Stimulated activated naive CD8-positive, alpha-beta T cell treated with anti-CD3 and anti-CD28 coated beads, Interleukin-15, Interleukin-2, amounts not matched to agents 100 U/mL and 50 U/mL, for 24 hours (primary cell): Measurements from ENCODE around the gene ATRN.

Source experiments
- ATAC-seq: fragments of 150-1000 bp; cut with Tn5 transposase; one replicate; pipeline ENCODE4 v1.10.0; 2021
- DNase-seq: peaks from one replicate; pipeline ENCODE4 v3.0.0; 2021

ATRN gene

DNA sequence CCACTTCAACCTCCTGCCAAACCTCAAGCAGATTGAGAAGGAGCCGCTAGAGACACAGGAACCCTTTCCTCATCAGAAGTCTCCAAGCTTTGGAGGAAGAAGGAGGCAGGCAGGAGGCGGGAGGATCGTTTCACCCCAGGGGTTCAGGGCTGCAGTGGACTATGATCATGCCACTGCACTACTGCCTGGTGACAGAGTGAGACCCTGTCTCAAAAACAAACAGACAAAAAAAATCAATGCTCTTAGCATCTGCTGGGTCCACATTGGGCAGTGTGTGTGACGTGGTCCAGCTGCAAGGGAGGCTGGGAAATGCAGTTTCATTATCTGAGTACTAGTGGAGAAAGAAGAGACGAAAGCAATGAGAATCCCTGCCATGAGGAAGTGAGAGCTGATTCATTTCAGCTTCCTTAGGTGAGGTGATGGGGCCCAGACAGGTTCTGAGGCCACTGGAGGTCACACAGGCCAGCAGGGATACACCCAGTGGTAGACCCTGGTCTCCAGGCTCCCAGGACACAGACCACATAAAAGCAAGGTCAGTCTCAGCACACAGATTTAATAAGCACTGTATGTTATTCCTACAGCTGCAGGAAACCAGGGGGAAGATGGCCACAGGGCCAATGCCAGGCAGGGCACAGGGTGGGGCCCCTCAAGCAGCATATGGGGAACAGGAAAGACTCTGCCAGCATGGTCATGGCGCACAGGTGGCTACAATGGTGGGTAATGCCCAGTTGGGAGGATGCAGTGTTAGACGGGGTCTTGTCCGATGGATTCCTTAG is 188.1 kb downstream of the ATRN start:
- no peak for DNase-seq
- ATAC-seq: peak; percentile 15

DNA sequence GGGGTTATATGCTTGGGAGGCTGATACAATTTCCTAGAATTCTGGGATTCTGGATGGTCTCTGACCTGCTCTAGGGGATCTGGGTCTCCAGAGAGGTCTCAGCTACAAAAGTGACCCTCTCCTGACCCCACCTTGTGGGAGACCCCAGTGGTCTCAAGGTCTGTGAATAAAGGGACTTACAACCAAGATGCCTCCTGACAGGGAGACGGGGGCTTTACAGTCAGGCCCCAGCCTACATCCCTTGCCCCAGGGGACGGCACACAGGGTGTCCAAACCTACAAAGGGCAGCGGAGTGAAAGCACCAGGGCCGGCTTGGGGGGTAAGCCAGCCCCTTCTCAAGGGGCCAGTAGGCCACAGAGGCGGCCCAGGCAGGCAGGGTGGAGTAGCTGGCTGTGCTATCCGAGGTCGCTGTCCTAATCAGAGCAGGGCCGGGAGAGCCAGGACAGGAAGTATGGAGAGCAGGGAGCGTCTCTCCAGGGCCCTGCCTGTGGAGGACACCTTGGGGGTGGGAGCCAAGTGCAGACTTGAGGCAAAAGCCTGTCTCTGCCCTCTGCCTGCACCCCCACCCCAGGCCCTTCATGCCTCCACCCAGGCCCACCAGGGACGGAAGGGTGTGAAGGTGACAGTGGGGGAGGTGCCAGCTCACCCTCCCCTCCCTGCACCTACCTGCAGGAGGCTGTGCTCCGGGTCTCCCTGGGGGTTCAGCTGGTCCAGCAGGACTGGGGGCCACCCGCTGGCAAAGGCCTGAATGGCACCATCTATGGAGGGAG is 188.9 kb downstream of the ATRN start:
- DNase-seq (no peak), ATAC-seq (no peak)

DNA sequence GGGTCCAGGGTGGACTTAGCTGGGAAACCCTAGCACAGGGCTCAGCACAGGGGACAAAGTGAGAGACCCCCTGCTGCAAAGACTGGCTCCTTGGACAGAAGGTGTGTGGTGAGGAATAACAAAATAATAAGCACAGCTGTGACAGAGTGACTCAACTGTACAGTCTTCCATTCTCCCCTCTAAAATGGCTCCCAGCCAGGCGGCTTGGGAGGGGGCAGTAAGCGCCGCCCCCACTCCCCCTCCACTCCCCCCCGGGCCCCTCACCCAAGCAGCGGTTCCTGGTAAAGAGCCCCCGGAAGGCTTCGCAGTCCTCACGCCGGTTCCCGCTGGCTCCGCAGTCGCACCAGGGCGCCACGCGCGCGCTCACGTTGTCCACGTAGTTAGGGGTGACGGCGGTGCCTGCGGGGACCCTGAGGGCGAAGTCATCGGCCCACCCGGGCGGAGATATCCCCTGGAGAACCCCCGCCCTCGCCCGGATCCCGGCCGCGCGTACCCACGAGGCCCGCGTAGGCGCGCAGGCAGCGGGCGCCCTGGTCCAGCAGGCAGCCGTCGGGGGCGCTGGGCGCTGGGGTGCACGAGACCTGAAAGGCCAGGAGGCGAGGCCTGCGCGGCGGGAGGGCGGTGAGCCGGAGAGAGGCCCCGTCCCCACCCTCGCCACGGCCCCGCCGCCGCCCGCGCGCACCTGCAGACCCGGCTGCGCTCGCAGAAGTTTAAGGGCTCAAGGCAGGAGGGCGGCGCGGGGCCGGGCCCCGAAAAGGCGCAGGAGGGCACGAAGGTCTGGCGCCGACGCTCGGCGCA is 189.6 kb downstream of the ATRN start:
- no peak for ATAC-seq
- no peak for DNase-seq

DNA sequence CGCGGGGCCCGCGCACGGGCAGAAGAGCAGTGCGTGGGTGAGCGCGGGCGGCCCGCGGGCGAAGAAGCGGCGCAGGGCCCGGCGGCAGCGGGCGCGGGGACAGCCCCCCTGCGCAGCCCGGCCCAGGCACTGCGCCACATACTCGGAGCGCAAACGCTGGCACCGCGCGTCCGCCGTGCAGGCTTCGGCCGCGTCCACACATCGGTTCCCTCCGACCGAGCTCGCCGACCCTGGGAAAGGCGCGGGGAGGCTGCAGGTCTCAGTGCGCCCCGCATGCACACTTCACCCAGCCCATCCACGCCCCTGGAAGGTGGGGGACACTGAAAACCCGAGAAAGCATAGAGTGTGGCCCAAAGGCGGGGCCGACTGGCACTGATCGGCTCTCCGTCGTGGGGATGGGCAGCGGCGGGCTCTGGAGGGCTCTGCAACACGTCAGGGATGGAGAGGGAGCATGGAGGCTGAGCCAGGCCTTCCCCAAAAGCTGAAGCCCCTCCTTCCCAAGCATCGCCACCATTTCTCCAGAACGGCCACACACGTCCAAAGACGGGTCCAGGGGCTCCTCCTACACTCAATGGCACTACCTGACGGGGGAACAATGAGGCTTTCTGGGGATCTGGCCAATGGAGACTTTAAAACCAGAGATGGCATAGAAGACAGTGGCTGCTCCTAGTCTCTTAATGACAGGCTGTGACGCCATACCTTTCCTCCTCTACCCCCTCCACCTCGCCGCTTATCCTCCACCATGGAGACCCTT is 190.4 kb downstream of the ATRN start:
- ATAC-seq: no peak
- DNase-seq: no peak

DNA sequence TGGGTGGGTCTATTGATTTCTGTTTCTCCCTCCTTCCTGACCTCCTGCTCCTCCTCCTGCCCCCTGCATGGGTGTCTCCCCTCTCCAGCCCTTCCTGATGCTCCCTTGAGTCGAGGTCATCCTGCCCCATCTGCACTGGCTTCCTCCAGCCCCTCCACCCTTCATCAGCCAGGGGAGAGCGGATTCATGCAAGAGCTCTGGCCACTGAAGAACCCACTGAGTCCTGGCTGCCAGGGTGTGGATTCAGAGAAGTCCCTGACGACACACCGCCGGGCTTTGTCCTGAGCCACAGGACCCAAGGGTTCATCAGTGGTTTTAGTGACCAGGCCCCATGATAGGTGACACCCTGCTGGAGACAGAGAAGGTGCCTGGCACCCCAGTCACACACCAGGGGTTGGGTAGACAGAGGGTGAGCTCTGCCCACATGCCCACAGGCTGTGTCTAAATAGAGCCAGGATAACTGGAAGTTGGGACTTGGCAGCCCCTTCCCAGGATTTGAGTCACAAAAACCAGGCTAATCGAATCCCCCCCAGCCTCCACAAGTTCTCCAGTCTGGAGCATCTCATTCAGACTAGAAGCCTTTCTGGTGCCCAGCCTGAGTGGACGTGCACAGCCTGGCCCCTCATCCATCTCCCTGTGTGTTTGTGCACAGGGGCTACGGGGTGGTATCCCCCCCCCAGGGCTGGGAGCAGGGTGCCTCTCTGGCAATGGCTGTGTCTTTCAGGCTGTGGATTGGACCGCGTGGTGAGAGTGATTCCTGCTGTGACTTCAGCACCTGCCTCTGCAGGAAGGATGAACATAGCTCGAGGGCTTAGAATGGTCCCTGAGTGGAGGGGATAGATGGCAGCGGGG is 191.2 kb downstream of the ATRN start:
- ATAC-seq: no peak
- no peak for DNase-seq

DNA sequence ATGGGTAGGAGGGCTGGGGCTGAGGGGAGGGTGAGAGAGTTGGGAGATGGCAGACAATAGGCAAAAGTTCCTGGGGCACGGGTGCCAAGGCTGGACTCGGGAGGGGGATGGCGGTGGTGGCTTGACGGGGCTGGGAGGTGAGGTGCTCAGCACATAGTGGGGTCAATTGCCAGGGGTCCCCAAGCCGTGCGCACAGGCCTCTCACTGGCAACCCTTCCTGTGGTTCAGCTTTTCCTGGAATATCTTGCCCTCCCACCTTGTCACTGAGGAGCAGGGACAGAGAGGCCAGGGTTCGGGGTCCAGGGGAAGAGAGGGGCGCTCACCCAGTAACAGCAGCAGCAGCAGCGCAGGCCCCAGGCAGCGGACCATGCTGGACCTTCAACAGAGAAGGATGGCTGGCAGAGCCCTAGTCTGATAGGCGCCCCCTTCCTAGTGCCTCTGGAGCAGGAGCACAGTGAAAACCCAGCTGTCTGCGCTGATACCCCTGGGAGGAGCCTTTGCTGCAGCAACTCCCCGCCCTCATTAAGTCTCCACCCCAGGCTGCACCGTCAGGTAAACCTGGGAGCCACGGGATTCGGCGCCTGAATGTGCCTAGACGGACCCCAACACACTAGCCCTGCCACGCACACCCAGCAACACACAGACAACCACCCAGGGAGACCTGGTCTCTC is 192.3 kb downstream of the ATRN start, which contains the start of gene GFRA4:
GFRA4 (minus strand) TSS at position 369 of the 671 bp plus-strand sequence; CDS start at position 369, 0 bp downstream.
- DNase-seq (no peak), ATAC-seq (no peak)

DNA sequence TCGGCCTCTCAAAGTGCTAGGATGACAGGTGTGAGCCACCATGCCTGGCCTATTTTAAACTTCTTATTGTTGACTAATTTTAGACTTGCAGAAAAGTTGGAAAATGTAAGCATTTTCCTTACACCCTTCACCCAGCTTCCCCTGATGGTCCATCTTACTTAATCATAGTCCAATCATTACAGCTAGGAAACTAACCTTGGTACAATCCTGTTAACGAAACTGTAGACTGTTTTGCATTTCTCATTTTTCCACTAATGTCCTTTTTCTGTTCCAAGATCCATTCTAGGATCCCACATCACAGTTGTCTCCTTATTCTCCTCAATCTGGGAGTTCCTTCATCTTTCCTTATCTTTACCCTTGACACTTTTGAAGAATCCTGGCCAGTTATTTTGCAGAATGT is 193.0 kb downstream of the ATRN start:
- DNase-seq (no peak), ATAC-seq (no peak)

DNA sequence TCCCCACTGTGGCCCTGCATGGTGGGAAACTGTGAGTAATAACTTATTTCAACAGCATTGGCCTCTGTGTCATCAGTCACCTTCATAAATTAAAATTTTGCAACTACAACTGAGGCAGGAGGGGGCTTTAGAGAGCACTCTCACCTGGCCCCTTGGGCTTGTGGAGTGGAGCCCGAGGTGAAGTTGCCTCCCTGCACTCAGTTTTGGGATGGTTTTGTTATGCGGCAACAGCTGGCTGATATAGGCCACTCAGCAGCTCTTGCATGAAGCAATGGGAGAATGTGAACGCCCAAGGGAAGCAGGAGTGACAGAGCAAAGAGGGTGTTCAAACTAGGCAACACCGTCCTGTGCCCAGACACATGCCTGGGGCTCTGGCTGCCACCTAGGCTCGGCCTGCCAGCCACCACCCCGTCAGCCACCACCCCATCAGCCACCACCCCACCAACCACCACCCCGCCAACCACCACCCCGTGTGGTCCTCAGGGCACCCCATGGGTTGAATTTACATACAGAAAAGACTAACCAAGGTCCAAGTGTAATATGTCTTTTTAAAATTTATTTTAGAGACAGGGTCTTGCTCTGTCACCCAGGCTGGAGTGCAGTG is 196.7 kb downstream of the ATRN start:
- DNase-seq: no peak
- peak; percentile 12 for ATAC-seq

DNA sequence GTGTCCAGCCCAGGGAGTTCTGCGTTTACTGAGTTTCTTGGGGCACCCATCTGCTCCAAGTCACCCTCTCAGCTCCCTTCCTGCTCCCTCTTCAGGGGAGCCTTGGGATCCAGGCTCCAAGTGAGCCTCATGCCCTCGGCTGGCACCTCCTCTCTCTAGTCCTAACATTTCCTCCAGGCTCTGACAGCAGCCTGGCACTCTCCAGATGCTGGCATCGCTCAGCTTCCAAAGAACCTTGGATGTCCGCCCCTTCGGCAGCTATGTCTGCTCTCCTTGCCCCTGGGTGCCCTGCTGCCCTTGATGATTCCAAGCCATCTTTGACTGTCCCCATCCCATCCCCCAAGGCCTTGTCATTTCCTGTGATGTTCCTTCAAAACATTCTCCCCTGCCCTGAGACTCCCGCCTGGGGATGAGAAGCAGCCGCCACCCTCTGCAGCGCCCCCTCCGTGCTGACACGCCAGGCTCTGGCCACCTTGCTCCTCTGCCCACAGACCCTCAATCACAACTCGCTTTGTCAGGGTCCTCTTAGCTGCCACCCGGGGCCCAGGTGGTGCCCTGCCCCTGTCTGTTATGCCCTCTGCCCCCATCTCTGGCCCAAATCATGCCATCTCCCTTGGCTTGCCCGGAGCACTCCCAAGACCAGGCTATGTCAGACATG is 199.0 kb downstream of the ATRN start:
- no peak for DNase-seq
- no peak for ATAC-seq

DNA sequence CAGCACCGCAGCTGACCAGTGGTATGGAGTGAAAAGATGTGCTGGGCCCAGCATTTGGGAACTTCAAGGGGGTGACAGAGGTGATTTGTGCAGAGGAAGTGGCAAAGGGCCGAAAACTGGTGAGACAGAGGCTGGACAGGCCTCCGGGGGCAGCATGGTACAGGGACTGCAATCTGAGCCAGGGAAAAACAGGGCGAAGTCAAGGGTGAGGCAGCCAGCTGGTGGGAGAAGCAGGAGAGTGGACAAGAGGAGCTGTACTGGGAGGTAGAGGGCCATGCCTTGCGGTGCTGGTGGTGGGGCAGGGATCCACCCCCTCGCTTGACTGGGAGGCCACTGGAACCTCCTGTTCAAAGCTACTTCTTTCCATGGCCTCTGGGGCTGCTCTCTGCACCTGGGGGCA is 199.7 kb downstream of the ATRN start:
- ATAC-seq: no peak
- DNase-seq: no peak

DNA sequence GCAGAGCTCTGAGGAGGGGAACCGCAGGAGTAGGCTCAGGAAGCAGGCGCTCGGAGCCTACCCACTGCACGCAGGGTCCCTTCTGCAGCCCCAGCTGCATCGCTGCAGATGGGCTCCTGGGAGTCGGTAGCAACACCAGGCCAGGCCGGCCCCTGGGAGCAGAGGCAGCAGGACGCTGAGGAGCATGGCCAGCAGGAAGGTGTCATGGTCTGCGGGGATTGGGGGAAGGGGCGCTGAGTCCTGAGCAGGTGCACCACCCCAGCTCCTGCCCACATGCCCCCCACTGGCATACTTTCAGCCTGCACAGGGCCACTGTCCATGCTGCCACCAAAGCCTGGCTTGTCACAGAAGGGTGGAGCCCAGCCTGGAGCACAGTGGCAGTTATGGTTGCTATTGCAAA is 200.1 kb downstream of the ATRN start:
- no peak for DNase-seq

DNA sequence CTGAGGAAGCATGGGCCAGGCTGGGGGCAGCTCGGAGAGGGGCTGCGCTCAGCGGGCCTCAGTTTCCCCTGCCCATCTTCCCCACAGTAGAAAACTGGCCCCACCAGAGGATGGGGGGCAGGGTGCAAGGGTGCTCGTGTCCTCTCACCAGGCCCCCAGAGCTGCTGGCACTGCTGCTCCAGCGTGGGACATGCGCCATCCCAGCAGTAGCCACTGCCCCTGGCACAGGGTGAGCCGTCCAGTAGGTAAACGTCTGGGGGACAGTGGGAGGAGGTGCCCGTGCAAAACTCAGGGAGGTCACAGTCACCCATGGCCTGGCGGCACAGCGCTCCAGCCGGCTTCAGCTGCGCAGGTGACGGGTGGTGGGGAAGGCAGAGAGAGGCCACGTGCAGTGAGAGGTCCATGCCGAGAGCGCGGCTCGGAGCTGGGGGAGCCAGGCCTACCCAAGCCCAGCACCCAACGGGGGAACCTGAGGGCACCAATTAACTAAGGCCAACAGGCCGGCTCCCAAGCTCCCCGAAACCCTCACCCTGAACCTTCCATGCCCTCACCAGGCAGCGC is 201.2 kb downstream of the ATRN start:
- no peak for ATAC-seq

More for the DNA sequence above, 200.1 kb downstream of the ATRN start:
- no peak for ATAC-seq

DNA sequence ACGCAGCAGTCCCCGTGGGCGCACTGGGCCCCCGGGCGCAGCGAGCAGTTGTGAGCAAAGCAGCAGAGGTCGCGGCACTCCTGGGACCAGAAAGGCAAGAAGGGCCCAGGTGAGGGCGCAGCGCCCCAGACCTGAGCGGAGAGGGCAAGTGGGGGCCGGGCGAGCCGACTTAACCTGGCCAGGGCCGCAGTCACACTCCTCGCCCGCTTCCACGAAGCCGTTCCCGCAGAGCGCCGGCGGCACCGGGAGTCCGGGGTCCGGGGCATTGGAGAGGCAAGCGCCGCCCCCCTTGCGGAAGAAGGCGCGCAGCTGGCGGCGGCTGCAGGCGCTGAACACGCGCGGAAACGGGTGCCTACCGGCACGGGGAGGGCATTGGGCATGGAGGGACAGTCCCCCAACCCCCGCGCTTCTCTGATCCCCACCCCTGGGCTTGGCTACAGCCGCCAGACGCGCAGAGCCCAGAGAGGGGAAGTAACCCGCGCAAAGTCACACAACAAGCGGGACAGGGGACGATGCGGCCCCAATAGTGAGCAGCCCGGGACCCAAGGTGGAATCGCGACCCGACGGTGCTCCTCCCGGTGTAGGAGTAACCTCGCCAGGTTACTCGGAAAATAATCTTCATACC is 201.8 kb downstream of the ATRN start:
- DNase-seq (no peak), ATAC-seq (peak; percentile 17)

More for the DNA sequence above, 201.2 kb downstream of the ATRN start:
- DNase-seq: no peak

DNA sequence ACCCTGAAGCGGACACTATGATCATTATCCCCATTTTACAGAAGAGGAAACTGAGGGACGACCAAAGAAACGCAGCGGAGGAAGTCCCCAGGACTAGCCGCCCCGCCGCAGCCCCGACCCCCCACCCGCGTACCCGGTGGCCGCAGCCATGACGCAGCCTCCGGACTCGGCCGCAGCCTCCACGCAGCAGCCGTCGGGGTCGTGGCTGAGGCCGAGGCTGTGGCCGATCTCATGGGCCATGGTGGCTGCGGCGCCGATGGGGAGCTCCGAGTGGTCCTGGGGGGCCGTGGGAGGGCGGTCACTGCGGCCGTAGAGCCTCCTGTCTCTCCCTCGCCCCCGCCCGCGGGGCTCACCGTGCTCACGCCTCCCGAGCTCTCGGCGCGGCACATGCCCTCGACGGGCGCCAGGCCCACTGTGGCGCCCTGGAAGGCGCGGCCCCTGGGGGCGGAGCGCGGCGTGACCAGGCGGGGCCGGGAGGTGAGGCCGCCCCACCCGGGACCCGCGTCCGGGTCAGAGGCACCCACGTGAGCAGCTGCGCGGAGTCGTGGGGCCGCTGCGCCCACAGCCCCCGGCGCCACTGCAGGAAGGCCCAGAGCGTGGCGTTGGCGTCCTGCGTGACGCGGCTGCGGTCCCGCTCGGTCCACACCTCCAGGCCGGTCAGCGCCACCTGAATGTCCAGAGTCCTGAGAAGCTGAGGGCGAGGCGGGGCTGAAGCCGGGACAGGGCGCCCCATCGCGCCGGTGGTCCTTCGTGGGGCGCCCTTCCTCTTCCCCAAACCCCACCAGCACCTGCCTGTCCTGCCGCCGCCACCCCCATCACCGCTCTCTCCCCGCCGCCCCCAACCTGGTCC is 202.6 kb downstream of the ATRN start:
- DNase-seq: no peak

DNA sequence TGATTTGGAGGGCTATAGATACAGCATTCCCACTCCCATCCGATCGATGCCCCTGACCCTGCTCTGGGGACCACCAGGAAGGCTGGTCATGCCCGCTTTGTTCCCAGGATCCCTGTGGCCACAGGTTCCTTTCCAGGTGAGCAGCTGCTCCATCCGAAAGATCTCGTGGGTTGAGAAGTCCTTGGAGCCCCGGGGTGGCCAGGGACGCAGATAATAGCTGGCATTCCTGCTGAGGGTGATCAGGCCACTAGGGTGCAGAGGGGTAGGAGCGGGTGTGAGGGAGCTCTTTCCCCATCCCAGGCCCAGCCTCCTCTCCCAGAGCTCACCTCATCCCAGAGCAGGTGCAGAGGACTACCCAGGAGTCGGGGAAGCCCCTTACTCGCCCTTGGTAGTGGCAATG is 203.6 kb downstream of the ATRN start:
- ATAC-seq: no peak
- DNase-seq: no peak

More for the DNA sequence above, 202.6 kb downstream of the ATRN start:
- ATAC-seq: no peak

DNA sequence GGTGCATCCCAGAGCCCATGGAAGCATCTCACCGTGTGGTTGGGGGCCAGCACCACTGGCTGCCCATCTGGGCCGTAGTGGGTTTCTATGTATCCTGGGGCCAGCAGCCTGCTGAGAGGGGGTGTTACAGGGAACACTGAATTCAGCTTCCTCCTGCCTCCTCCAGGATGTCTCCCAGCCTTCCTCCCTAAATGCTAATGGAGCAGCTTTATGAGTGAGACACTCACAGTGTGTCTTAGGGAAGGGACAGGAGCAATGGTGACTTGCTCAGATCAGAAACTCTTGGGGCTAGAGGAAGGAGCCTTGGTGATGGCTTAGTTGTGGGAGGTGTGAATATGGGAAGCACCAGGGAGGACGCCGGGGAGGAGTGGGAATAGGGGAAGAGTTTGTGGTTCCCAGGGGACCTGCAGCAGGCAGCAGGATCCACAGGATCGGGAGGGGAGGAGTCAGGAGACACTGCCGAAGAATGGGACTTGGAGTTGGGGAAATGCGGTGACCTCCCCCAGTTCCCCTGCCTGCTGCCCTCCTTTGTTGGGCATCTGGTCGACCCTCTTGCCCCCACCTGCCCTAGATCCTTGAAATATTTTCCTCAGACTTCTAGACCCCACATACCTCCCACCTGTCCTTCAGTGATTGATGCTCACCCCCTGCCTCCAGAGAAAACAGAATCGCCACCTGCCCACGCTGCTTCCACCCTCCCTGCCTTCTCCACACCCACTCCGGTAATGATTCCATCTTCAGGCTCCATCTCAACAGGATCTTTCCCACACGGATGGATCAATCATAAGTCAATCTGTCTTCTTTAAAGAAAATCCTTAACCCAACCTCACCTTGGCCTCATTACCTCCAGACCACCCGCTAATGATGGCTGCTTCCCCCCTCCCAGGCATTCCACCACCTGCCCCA is 204.4 kb downstream of the ATRN start:
- no peak for ATAC-seq
- no peak for DNase-seq

DNA sequence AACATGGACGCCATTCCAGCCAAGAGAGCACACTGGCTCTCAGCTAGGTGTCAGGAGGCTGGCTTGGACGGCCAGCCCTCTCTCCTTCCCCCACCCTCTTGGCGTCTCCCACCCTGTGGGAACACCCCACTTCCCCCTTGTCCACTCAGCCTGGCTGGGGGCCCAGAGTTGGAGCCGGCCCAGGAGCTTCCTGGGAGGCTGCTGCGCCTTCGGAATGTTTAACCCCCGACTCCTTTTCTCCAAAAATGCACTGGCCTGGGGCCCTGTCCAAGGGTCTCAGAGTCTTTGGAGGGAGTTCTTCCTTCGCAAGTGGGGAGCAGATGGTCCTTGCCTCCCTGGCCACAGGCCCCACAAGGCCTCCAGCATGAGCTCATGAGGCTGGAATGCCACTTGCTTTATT is 206.9 kb downstream of the ATRN start:
- ATAC-seq (no peak), DNase-seq (no peak)
